GM23338 (cell line): ENCODE data around the gene CCDC177. TPM values are rescaled to one million over a fixed set of nuclear protein-coding genes. Genes with fewer than 3 reads are reported as not detected.

Source experiments
- EZH2phosphoT487 ChIP-seq: fragments of 200-600 bp; sonication (generic); IDR thresholded peaks from one replicate; pipeline ENCODE4 v1.8.1; 2018; ENCODE audit warnings: antibody characterized with exemption; ENCODE audit not compliant: unreplicated experiment
- polyA plus RNA-seq: library from polyadenylated mRNA; unstranded; fragments of >200 nt; fragmentation: Nextera tagmentation; extraction: Ambion mirVana; gene quantifications from 2 replicates; pipeline ENCODE4 v1.2.1, GENCODE V29; 2016
- total RNA-seq: library from RNA; depleted of rRNA; stranded (reverse); fragments of >200 nt; shearing (Covaris generic); gene quantifications from 2 replicates; pipeline ENCODE4 v1.2.3, GENCODE V29; 2014
- TF ChIP-seq, protein P1 (sequence below): IDR thresholded peaks from one replicate; pipeline ENCODE4 v1.6.1; 2018; ENCODE audit warnings: antibody characterized with exemption; ENCODE audit not compliant: unreplicated experiment
- TF ChIP-seq, protein P2 (sequence below): IDR thresholded peaks from 2 replicates; pipeline ENCODE4 v1.6.1; 2016; ENCODE audit warnings: antibody characterized with exemption
- TF ChIP-seq, protein P3 (sequence below): fragments of 250-450 bp; sonication (Bioruptor Pico); IDR thresholded peaks from 2 replicates; pipeline ENCODE4 v1.5.0; 2020; ENCODE audit warnings: mild to moderate bottlenecking, moderate library complexity

Gene CCDC177
- total and polyA plus RNA-seq, 2 experiments from 2014 or later, result 0.18 to 1.7 TPM

DNA sequence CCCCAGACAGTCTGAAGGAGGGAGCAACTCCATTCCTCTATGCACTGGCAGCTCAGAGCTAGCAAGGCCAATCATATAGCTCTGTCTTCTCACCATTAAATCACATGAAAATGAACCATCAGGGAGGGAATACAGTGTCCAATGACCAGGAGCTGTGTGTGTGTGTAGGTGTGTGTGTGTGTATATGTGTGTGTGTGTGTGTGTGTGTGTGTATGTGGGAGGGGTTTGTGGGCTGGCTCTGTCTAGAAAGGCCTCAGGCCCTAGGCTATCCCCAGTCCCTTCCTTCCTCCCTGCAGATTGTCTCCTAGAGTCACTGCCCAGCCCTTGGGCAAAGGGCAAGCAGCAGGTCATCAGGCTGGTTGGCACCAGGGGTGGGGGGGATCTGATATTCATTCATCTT is 31.1 kb upstream of the CCDC177 start (continued):
- TF ChIP-seq, protein P1, sequence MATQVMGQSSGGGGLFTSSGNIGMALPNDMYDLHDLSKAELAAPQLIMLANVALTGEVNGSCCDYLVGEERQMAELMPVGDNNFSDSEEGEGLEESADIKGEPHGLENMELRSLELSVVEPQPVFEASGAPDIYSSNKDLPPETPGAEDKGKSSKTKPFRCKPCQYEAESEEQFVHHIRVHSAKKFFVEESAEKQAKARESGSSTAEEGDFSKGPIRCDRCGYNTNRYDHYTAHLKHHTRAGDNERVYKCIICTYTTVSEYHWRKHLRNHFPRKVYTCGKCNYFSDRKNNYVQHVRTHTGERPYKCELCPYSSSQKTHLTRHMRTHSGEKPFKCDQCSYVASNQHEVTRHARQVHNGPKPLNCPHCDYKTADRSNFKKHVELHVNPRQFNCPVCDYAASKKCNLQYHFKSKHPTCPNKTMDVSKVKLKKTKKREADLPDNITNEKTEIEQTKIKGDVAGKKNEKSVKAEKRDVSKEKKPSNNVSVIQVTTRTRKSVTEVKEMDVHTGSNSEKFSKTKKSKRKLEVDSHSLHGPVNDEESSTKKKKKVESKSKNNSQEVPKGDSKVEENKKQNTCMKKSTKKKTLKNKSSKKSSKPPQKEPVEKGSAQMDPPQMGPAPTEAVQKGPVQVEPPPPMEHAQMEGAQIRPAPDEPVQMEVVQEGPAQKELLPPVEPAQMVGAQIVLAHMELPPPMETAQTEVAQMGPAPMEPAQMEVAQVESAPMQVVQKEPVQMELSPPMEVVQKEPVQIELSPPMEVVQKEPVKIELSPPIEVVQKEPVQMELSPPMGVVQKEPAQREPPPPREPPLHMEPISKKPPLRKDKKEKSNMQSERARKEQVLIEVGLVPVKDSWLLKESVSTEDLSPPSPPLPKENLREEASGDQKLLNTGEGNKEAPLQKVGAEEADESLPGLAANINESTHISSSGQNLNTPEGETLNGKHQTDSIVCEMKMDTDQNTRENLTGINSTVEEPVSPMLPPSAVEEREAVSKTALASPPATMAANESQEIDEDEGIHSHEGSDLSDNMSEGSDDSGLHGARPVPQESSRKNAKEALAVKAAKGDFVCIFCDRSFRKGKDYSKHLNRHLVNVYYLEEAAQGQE, result no peak
- no peak for TF ChIP-seq EZH2phosphoT487
- TF ChIP-seq, protein P2, sequence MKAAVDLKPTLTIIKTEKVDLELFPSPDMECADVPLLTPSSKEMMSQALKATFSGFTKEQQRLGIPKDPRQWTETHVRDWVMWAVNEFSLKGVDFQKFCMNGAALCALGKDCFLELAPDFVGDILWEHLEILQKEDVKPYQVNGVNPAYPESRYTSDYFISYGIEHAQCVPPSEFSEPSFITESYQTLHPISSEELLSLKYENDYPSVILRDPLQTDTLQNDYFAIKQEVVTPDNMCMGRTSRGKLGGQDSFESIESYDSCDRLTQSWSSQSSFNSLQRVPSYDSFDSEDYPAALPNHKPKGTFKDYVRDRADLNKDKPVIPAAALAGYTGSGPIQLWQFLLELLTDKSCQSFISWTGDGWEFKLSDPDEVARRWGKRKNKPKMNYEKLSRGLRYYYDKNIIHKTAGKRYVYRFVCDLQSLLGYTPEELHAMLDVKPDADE, result no peak
- TF ChIP-seq, protein P3, sequence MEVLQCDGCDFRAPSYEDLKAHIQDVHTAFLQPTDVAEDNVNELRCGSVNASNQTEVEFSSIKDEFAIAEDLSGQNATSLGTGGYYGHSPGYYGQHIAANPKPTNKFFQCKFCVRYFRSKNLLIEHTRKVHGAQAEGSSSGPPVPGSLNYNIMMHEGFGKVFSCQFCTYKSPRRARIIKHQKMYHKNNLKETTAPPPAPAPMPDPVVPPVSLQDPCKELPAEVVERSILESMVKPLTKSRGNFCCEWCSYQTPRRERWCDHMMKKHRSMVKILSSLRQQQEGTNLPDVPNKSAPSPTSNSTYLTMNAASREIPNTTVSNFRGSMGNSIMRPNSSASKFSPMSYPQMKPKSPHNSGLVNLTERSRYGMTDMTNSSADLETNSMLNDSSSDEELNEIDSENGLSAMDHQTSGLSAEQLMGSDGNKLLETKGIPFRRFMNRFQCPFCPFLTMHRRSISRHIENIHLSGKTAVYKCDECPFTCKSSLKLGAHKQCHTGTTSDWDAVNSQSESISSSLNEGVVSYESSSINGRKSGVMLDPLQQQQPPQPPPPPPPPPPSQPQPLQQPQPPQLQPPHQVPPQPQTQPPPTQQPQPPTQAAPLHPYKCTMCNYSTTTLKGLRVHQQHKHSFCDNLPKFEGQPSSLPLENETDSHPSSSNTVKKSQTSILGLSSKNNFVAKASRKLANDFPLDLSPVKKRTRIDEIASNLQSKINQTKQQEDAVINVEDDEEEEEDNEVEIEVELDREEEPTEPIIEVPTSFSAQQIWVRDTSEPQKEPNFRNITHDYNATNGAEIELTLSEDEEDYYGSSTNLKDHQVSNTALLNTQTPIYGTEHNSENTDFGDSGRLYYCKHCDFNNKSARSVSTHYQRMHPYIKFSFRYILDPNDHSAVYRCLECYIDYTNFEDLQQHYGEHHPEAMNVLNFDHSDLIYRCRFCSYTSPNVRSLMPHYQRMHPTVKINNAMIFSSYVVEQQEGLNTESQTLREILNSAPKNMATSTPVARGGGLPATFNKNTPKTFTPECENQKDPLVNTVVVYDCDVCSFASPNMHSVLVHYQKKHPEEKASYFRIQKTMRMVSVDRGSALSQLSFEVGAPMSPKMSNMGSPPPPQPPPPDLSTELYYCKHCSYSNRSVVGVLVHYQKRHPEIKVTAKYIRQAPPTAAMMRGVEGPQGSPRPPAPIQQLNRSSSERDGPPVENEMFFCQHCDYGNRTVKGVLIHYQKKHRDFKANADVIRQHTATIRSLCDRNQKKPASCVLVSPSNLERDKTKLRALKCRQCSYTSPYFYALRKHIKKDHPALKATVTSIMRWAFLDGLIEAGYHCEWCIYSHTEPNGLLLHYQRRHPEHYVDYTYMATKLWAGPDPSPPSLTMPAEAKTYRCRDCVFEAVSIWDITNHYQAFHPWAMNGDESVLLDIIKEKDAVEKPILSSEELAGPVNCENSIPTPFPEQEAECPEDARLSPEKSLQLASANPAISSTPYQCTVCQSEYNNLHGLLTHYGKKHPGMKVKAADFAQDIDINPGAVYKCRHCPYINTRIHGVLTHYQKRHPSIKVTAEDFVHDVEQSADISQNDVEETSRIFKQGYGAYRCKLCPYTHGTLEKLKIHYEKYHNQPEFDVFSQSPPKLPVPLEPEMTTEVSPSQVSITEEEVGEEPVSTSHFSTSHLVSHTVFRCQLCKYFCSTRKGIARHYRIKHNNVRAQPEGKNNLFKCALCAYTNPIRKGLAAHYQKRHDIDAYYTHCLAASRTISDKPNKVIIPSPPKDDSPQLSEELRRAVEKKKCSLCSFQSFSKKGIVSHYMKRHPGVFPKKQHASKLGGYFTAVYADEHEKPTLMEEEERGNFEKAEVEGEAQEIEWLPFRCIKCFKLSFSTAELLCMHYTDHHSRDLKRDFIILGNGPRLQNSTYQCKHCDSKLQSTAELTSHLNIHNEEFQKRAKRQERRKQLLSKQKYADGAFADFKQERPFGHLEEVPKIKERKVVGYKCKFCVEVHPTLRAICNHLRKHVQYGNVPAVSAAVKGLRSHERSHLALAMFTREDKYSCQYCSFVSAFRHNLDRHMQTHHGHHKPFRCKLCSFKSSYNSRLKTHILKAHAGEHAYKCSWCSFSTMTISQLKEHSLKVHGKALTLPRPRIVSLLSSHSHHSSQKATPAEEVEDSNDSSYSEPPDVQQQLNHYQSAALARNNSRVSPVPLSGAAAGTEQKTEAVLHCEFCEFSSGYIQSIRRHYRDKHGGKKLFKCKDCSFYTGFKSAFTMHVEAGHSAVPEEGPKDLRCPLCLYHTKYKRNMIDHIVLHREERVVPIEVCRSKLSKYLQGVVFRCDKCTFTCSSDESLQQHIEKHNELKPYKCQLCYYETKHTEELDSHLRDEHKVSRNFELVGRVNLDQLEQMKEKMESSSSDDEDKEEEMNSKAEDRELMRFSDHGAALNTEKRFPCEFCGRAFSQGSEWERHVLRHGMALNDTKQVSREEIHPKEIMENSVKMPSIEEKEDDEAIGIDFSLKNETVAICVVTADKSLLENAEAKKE, result no peak
